Testis (tissue), 3 donors: ENCODE measurements around the gene CAMTA1. TPM values are rescaled to one million over a fixed set of nuclear protein-coding genes. Genes with fewer than 3 reads are reported as not detected.

ENCODE experiments used
- DNase-seq: peaks from one replicate; pipeline ENCODE4 v3.0.0-alpha.2; 2019
- H3K27ac ChIP-seq, 2 donors: fragments of 200-600 bp; sonication (generic); one replicate each; pipeline ENCODE4 v1.5.1; 2019
- H3K27me3 ChIP-seq: fragments of 200-600 bp; sonication (generic); one replicate; pipeline ENCODE4 v1.5.1; 2019
- H3K36me3 ChIP-seq: fragments of 200-600 bp; sonication (generic); one replicate; pipeline ENCODE4 v1.5.1; 2017; ENCODE audit warnings: low read depth; ENCODE audit errors: missing control alignments
- H3K4me1 ChIP-seq: fragments of 200-600 bp; sonication (generic); one replicate; pipeline ENCODE4 v1.5.1; 2019
- H3K4me3 ChIP-seq, 2 donors: fragments of 200-600 bp; sonication (generic); one replicate each; pipeline ENCODE4 v1.5.1; 2017 to 2019
- H3K9me3 ChIP-seq: fragments of 200-600 bp; sonication (generic); one replicate; pipeline ENCODE4 v1.5.1; 2017
- POLR2A ChIP-seq: fragments of 450-650 bp; IDR thresholded peaks from one replicate; pipeline ENCODE4 v1.6.1; 2017; ENCODE audit warnings: antibody characterized with exemption, mild to moderate bottlenecking, moderate library complexity
- WGBS, 2 donors: methylation state at CpG; one replicate each; pipeline ENCODE4 v1.1.5; 2018; 5-methylcytosine and 5-hydroxymethylcytosine counted together
- intact Hi-C: fragments of 100-400 bp; cut with DNase I; formaldehyde crosslinking; loops from one replicate; pipeline ENCODE4 v1.15.1; 2023; ENCODE audit warnings: low total_unique reads
- polyA plus RNA-seq: library from polyadenylated mRNA; stranded (reverse); fragments of 350-450 nt; fragmentation: Illumina TruSeq; extraction: RNeasy Lipid Tissue Mini Kit (QIAGEN cat#74804); gene quantifications from one replicate; pipeline ENCODE4 v1.2.3, GENCODE V29; 2014; ENCODE audit warnings: low read depth, low replicate concordance; ENCODE audit not compliant: insufficient read depth
- total RNA-seq, 2 donors: library from RNA; depleted of rRNA; stranded (reverse); fragments of >200 nt; gene quantifications; one replicate each; pipeline ENCODE4 v1.2.3, GENCODE V29; 2016
- TF ChIP-seq, protein P1 (sequence below), 3 experiments: fragments of 450-650 bp in 2 of 3; fragments of 200-600 bp in 1 of 3; sonication (generic) in 1 of 3; IDR thresholded peaks; one replicate each; pipeline ENCODE4 v1.5.1; 2016 to 2019; ENCODE audit warnings: antibody characterized with exemption in 3 of 3, mild to moderate bottlenecking in 2 of 3, moderate library complexity in 1 of 3

The CAMTA1 gene
- total and polyA plus RNA-seq, 3 donors from 2014 or later, result 116 to 158 (median 119) TPM

DNA sequence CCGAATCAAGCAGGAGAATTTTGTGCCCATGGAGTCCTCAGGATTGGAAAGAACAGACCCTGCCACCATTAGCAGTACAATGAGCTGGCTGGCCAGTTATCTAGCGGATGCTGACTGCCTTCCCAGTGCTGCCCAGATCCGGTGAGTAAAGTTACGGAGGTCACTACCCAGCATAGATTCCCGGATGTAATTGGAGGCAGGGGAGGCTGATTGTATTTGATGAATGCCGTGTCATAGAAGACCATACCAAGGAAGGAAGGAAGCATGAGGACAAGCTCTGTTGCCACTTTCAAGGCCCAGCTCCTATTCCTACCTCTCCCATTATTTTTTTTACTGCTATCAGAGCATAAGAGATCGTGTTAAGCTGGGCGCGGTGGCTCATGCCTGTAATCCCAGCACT is 959.6 kb downstream of the CAMTA1 start:
- no peak for DNase-seq
- H3K27ac ChIP-seq, result no peak overlapping the region

DNA sequence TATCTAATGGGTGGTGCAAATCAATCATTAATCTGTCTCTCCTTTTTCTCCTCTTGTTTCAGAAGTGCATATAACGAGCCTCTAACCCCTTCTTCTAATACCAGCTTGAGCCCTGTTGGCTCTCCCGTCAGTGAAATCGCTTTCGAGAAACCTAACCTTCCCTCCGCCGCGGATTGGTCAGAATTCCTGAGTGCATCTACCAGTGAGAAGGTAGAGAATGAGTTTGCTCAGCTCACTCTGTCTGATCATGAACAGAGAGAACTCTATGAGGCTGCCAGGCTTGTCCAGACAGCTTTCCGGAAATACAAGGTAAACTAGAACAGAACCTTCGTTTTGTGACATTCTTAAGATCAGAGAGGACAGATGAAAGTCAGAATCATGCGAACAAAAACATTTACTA is 960.5 kb downstream of the CAMTA1 start:
- no peak for TF ChIP-seq POLR2A
- TF ChIP-seq, protein P1, sequence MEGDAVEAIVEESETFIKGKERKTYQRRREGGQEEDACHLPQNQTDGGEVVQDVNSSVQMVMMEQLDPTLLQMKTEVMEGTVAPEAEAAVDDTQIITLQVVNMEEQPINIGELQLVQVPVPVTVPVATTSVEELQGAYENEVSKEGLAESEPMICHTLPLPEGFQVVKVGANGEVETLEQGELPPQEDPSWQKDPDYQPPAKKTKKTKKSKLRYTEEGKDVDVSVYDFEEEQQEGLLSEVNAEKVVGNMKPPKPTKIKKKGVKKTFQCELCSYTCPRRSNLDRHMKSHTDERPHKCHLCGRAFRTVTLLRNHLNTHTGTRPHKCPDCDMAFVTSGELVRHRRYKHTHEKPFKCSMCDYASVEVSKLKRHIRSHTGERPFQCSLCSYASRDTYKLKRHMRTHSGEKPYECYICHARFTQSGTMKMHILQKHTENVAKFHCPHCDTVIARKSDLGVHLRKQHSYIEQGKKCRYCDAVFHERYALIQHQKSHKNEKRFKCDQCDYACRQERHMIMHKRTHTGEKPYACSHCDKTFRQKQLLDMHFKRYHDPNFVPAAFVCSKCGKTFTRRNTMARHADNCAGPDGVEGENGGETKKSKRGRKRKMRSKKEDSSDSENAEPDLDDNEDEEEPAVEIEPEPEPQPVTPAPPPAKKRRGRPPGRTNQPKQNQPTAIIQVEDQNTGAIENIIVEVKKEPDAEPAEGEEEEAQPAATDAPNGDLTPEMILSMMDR (IDR thresholded peaks at IDR 0.05), result no peak
- 92 to 95% methylated on average over 10 of the region's 10 CpGs for WGBS, 2 donors
- Histone ChIP-seq H3K27me3 (no peaks in the 10 kb centered on the region), H3K4me3 (no peak overlapping the region), H3K4me1 (no peaks in the 10 kb centered on the region), H3K27ac (no peak overlapping the region), H3K36me3 (no peaks in the 10 kb centered on the region), H3K9me3 (no peaks in the 10 kb centered on the region)
- DNase-seq, result no peak
- intact Hi-C loops, result no loop called here

More for the DNA sequence above, 959.6 kb downstream of the CAMTA1 start:
- TF ChIP-seq POLR2A, result no peak
- TF ChIP-seq, protein P1 (IDR thresholded peaks at IDR 0.05), result no peak
- no peaks in the 10 kb centered on the region for H3K27me3 ChIP-seq
- H3K36me3 ChIP-seq, result no peaks in the 10 kb centered on the region
- intact Hi-C loops, result no loop called here
- no peak overlapping the region for H3K4me3 ChIP-seq
- no peaks in the 10 kb centered on the region for H3K9me3 ChIP-seq
- no peaks in the 10 kb centered on the region for H3K4me1 ChIP-seq
- 88 to 95% methylated on average over 9 of the region's 9 CpGs for WGBS, 2 donors

DNA sequence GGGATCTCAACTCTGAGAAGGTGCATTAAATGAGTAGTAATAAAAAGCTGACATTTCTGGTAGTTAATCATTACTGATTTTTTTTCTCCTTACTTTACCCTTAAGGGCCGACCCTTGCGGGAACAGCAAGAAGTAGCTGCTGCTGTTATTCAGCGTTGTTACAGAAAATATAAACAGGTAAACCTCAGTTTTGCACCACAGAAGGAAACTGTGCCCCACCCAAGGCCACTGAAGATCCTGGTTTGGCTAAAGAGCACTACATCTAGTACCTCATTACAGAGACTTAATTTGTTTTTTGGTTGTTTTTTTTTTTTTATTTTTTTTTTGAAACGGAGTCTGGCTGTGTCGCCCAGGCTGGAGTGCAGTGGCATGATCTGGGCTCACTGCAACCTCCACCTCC is 962.4 kb downstream of the CAMTA1 start:
- TF ChIP-seq, protein P1 (IDR thresholded peaks at IDR 0.05), result no peak
- TF ChIP-seq POLR2A, result no peak
- intact Hi-C loops, result no loop called here
- Histone ChIP-seq H3K27ac (no peak overlapping the region), H3K4me1 (no peaks in the 10 kb centered on the region), H3K4me3 (no peak overlapping the region), H3K27me3 (no peaks in the 10 kb centered on the region), H3K9me3 (no peaks in the 10 kb centered on the region), H3K36me3 (no peaks in the 10 kb centered on the region)
- DNase-seq, result no peak
- 94 to 95% methylated on average over 5 of the region's 5 CpGs for WGBS, 2 donors

DNA sequence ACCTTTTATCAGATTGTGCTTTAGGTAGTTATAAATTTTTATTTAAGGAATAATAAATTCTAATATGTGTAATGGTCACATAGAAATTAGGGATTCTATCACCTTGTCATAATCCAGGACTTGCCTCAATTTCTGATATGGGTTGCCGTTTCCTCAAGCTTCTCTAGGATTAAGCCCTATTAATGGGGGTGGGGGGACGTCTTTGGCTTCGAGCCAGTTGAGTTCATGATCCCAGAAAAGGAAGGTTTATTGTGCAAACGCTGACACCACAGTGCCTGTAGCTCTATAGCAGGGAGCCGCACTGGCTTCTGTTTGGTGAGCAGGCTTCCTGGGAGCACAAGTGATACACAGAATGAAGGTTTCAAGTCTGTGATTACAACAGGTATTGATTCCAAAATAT is 963.9 kb downstream of the CAMTA1 start:
- Histone ChIP-seq H3K9me3 (no peaks in the 10 kb centered on the region), H3K4me1 (no peaks in the 10 kb centered on the region), H3K27ac (no peak overlapping the region), H3K27me3 (no peaks in the 10 kb centered on the region), H3K36me3 (no peaks in the 10 kb centered on the region), H3K4me3 (no peak overlapping the region)
- TF ChIP-seq, protein P1 (IDR thresholded peaks at IDR 0.05), result no peak
- TF ChIP-seq POLR2A, result no peak
- intact Hi-C loops, result no loop called here
- 66 to 70% methylated on average over 5 of the region's 5 CpGs for WGBS, 2 donors
- DNase-seq, result no peak

DNA sequence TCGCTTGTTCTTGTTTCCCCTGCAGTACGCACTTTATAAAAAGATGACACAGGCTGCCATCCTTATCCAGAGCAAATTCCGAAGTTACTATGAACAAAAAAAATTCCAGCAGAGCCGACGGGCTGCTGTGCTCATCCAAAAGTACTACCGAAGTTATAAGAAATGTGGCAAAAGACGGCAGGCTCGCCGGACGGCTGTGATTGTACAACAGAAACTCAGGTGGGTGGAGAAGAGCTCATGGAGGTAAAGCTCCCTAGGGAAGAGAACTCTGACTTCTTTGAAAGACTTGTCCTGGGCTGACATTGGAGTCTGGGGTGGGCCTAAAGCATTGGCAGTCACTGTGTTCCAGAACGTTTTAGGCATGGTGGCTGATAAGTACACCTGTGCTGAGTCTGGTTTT is 965.9 kb downstream of the CAMTA1 start:
- Histone ChIP-seq H3K9me3 (no peaks in the 10 kb centered on the region), H3K4me3 (no peak overlapping the region), H3K4me1 (no peaks in the 10 kb centered on the region), H3K27ac (no peak overlapping the region), H3K36me3 (no peaks in the 10 kb centered on the region), H3K27me3 (no peaks in the 10 kb centered on the region)
- TF ChIP-seq, protein P1 (IDR thresholded peaks at IDR 0.05), result no peak
- TF ChIP-seq POLR2A, result no peak
- no peak for DNase-seq
- whole genome bisulfite sequencing, 2 donors, result 90% methylated on average over 11 of the region's 11 CpGs
- intact Hi-C loops, result loop anchor here (5.0 kb wide), 1 partner anchor 84 kb away; no protein-coding TSS in a partner anchor
